CD14-positive monocyte (primary cell): ENCODE results near the gene SMARCA2. TPM values are rescaled to one million over a fixed set of nuclear protein-coding genes. Genes with fewer than 3 reads are reported as not detected.

Experiments
- DNase-seq, 3 donors: peaks; one replicate each; pipeline ENCODE4 v3.0.0-alpha.2; 2011 to 2022
- H2AFZ ChIP-seq: 2 replicates; pipeline ENCODE4 v1.6.0; 2012; ENCODE audit warnings: mild to moderate bottlenecking, low read depth, low read length, inconsistent platforms; ENCODE audit not compliant: insufficient read depth, poor library complexity, severe bottlenecking
- H3K27ac ChIP-seq, 2 donors: 1 replicate in 1 of 2; 2 replicates in 1 of 2; pipeline ENCODE4 v1.5.1; 2012 to 2013; ENCODE audit warnings: low read length in 2 of 2, control low read depth in 1 of 2, inconsistent platforms in 1 of 2, low read depth in 1 of 2, mild to moderate bottlenecking in 1 of 2
- H3K27me3 ChIP-seq, 2 donors: one replicate each; pipeline versions ENCODE4 v1.6.0 to v1.6.1; 2011 to 2013; ENCODE audit warnings: low read length in 2 of 2; ENCODE audit not compliant: control insufficient read depth in 2 of 2, insufficient read depth in 2 of 2
- H3K36me3 ChIP-seq, 2 donors: replicated peaks in 1 of 2; 1 replicate in 1 of 2; 2 replicates in 1 of 2; pipeline versions ENCODE4 v1.5.1 to v1.6.1; 2012 to 2013; ENCODE audit warnings: low read length in 2 of 2, control low read depth in 1 of 2, inconsistent platforms in 1 of 2, mild to moderate bottlenecking in 1 of 2; ENCODE audit not compliant: insufficient read depth in 2 of 2, control insufficient read depth in 1 of 2
- H3K4me1 ChIP-seq, 2 donors: 1 replicate in 1 of 2; 2 replicates in 1 of 2; pipeline versions ENCODE4 v1.5.1 to v1.6.1; 2012 to 2013; ENCODE audit warnings: low read length in 2 of 2, control low read depth in 1 of 2, inconsistent platforms in 1 of 2, mild to moderate bottlenecking in 1 of 2, moderate library complexity in 1 of 2; ENCODE audit not compliant: insufficient read depth in 2 of 2, control insufficient read depth in 1 of 2
- H3K4me2 ChIP-seq: replicated peaks from 2 replicates; pipeline ENCODE3; 2012; ENCODE audit warnings: low read length, moderate library complexity, mild to moderate bottlenecking; ENCODE audit not compliant: poor library complexity, severe bottlenecking; ENCODE audit errors: extremely low read depth
- H3K4me3 ChIP-seq, 3 experiments: fragments of 200-600 bp in 1 of 3; sonication (generic) in 1 of 3; replicated peaks in 1 of 3; 1 replicate in 2 of 3; 2 replicates in 1 of 3; pipeline ENCODE4 v1.5.1; 2011 to 2013; ENCODE audit warnings: low read length in 3 of 3, mild to moderate bottlenecking in 3 of 3, control low read depth in 2 of 3, low read depth in 2 of 3, inconsistent platforms in 1 of 3, moderate library complexity in 1 of 3
- H3K79me2 ChIP-seq: 2 replicates; pipeline ENCODE4 v1.6.0; 2012; ENCODE audit warnings: mild to moderate bottlenecking, control low read depth, inconsistent platforms, low read length, moderate library complexity; ENCODE audit not compliant: insufficient read depth
- H3K9ac ChIP-seq: 2 replicates; pipeline ENCODE4 v1.6.0; 2017; ENCODE audit warnings: low read length, mild to moderate bottlenecking; ENCODE audit not compliant: insufficient read depth, poor library complexity, severe bottlenecking
- H3K9me3 ChIP-seq, 2 donors: replicated peaks in 1 of 2; 1 replicate in 1 of 2; 2 replicates in 1 of 2; pipeline versions ENCODE4 v1.5.1 to v1.6.1; 2012 to 2013; ENCODE audit warnings: low read length in 2 of 2, control low read depth in 1 of 2; ENCODE audit not compliant: control insufficient read depth in 1 of 2, insufficient read depth in 1 of 2
- H4K20me1 ChIP-seq: 2 replicates; pipeline ENCODE4 v1.6.0; 2012; ENCODE audit warnings: mild to moderate bottlenecking, low read length, control low read depth, moderate library complexity; ENCODE audit not compliant: insufficient read depth
- H3K27ac Mint-ChIP-seq, 7 donors: one replicate each; pipeline ENCODE4 v1.8.0; 2020; ENCODE audit warnings: mild to moderate bottlenecking in 7 of 7, mixed read lengths in 7 of 7, moderate library complexity in 6 of 7, inconsistent platforms in 2 of 7
- H3K27me3 Mint-ChIP-seq, 3 donors: one replicate each; pipeline ENCODE4 v1.8.0; 2021 to 2022; ENCODE audit warnings: low read depth in 3 of 3, mild to moderate bottlenecking in 3 of 3, mixed read lengths in 3 of 3, moderate library complexity in 3 of 3, inconsistent platforms in 1 of 3
- H3K36me3 Mint-ChIP-seq, 2 donors: one replicate each; pipeline ENCODE4 v1.8.0; 2020; ENCODE audit warnings: mixed read lengths in 2 of 2, inconsistent platforms in 1 of 2, mild to moderate bottlenecking in 1 of 2
- H3K4me1 Mint-ChIP-seq: one replicate; pipeline ENCODE4 v1.8.0; 2020; ENCODE audit warnings: mild to moderate bottlenecking, mixed read lengths
- H3K4me3 Mint-ChIP-seq, 2 donors: one replicate each; pipeline ENCODE4 v1.8.0; 2020; ENCODE audit warnings: mild to moderate bottlenecking in 2 of 2, mixed read lengths in 2 of 2, moderate library complexity in 1 of 2
- H3K9me3 Mint-ChIP-seq, 7 donors: one replicate each; pipeline ENCODE4 v1.8.0; 2020 to 2022; ENCODE audit warnings: mixed read lengths in 7 of 7, mild to moderate bottlenecking in 6 of 7, moderate library complexity in 6 of 7, inconsistent platforms in 2 of 7
- CTCF ChIP-seq: fragments of 200-600 bp; IDR thresholded peaks from one replicate; pipeline ENCODE4 v1.8.0; 2022; ENCODE audit warnings: antibody characterized with exemption, mild to moderate bottlenecking
- WGBS: methylation state at CpG from one replicate; pipeline ENCODE4 v1.1.5; 2013; ENCODE audit warnings: missing lambda C conversion rate; ENCODE audit not compliant: insufficient coverage; 5-methylcytosine and 5-hydroxymethylcytosine counted together
- intact Hi-C, 2 donors: fragments of 100-400 bp; cut with micrococcal nuclease; formaldehyde crosslinking; loops; one replicate each; pipeline versions ENCODE4 v1.15.0 to v1.15.1; 2023
- polyA plus RNA-seq, 3 donors: library from polyadenylated mRNA; depleted of rRNA in 1 of 3; unstranded in 2 of 3; stranded (reverse) in 1 of 3; fragments of 300-500 nt in 2 of 3; fragments of >200 nt in 1 of 3; fragmentation: Illumina TruSeq in 2 of 3; gene quantifications; 1 replicate in 2 of 3; 2 replicates in 1 of 3; pipeline ENCODE4 v1.2.3, GENCODE V29; 2012 to 2021

The SMARCA2 gene
- polyA plus RNA-seq, 3 donors, result 11.0 to 54.7 (median 11.8) TPM

GRCh38 chr9:2110036-2110435, 94.9 kb downstream of the SMARCA2 start:
- peak overlapping the region in 1 of 7 donors; percentile 35 for H3K27ac Mint-ChIP-seq

GRCh38 chr9:2116073-2116472, 100.9 kb downstream of the SMARCA2 start:
- H2AFZ ChIP-seq, result no peak overlapping the region
- H3K4me3 ChIP-seq, result no peak overlapping the region
- H3K36me3 Mint-ChIP-seq, result peaks cover 90 to 92% of the 10 kb centered on the region in 2 donors
- no peaks in the 10 kb centered on the region for H4K20me1 ChIP-seq
- no peak overlapping the region for H3K27ac Mint-ChIP-seq
- no peaks in the 10 kb centered on the region for H3K9me3 ChIP-seq
- H3K9me3 Mint-ChIP-seq, result no peaks in the 10 kb centered on the region
- intact Hi-C loops, result no loop called here
- H3K36me3 ChIP-seq, result peaks cover 95 to 100% of the 10 kb centered on the region in 2 donors
- no peaks in the 10 kb centered on the region for H3K27me3 Mint-ChIP-seq
- H3K4me1 ChIP-seq, result no peaks in the 10 kb centered on the region
- no peak overlapping the region for H3K27ac ChIP-seq
- DNase-seq, result no peak
- no peak overlapping the region for H3K4me2 ChIP-seq
- no peaks in the 10 kb centered on the region for H3K79me2 ChIP-seq
- no peaks in the 10 kb centered on the region for H3K27me3 ChIP-seq
- H3K9ac ChIP-seq, result no peak overlapping the region
- TF ChIP-seq CTCF, result peak; percentile 39
- 88% methylated on average over 1 of the region's 3 CpGs for WGBS
- no peak overlapping the region for H3K4me3 Mint-ChIP-seq
- H3K4me1 Mint-ChIP-seq, result no peaks in the 10 kb centered on the region

More at GRCh38 chr9:2110036-2110435, 94.9 kb downstream of the SMARCA2 start:
- H3K4me1 Mint-ChIP-seq, result no peaks in the 10 kb centered on the region
- H3K4me2 ChIP-seq, result no peak overlapping the region
- no peak for DNase-seq
- H3K4me1 ChIP-seq, result no peaks in the 10 kb centered on the region
- H3K4me3 Mint-ChIP-seq, result no peak overlapping the region
- H2AFZ ChIP-seq, result no peak overlapping the region
- no peaks in the 10 kb centered on the region for H3K9me3 Mint-ChIP-seq
- no peak overlapping the region for H3K9ac ChIP-seq
- no peaks in the 10 kb centered on the region for H3K79me2 ChIP-seq
- no peak for TF ChIP-seq CTCF
- no peak overlapping the region for H3K27ac ChIP-seq
- WGBS, result 96% methylated on average over 2 of the region's 2 CpGs
- H3K4me3 ChIP-seq, result no peak overlapping the region
- H3K27me3 Mint-ChIP-seq, result no peaks in the 10 kb centered on the region
- no peaks in the 10 kb centered on the region for H3K27me3 ChIP-seq
- peaks cover 81 to 93% of the 10 kb centered on the region in 2 donors for H3K36me3 Mint-ChIP-seq
- no peaks in the 10 kb centered on the region for H3K9me3 ChIP-seq
- no peaks in the 10 kb centered on the region for H4K20me1 ChIP-seq
- intact Hi-C loops, result no loop called here
- peaks cover 86 to 97% of the 10 kb centered on the region in 2 donors for H3K36me3 ChIP-seq
